ENCODE measurements around the gene CLEC17A. TPM values are rescaled to one million over a fixed set of nuclear protein-coding genes. Genes with fewer than 3 reads are reported as not detected.

Gene CLEC17A
- total and polyA plus RNA-seq, 2 of the 13 experiments (the other 11 are each of a cell fraction or from before 2014, with no cell fraction given), result not detected

- no TSS peak for BruUV-seq (replicated peaks)
- ChIA-PET CTCF (ENCODE audit: low intra/inter-chr PET ratio, low total read pairs) (interaction anchor here (1.3 kb wide), 1 partner anchor 79 kb away, joined by 3 read pairs; the partner anchor contains the start of gene PTGER1), POLR2A (interaction anchor here (0.9 to 2.6 kb wide), 6 partner anchors 18 to 58 kb away, joined by 3 to 17 read pairs (median 7); partner anchors contain the start of genes DNAJB1, GIPC1 and NDUFB7)
- peak overlapping the region in 1 of 3 experiments; percentile 29; a peak in 1 of 6 replicates for H3K4me3 ChIP-seq (replicated peaks in 1 of 3; ENCODE audit: insufficient read depth in 1 of 3, low read depth in 2 of 3, low read length in 3 of 3)
- H3K4me1 ChIP-seq (ENCODE audit: insufficient read depth, low read length), result peaks cover 61% of the 10 kb centered on the region
- H3K27me3 ChIP-seq (ENCODE audit: control insufficient read depth in 1 of 2, insufficient read depth in 2 of 2, low read length in 2 of 2), result no peaks in the 10 kb centered on the region
- FAIRE-seq (no peak), DNase-seq (ENCODE audit: low spot score) (no peak), ATAC-seq (no peak)
- WGBS (ENCODE audit: low lambda C conversion rate), result 60% methylated on average over 1 of the region's 9 CpGs
- peaks cover 3 to 4% of the 10 kb centered on the region in 2 experiments; a peak in 2 of 5 replicates for H3K36me3 ChIP-seq (replicated peaks in 1 of 2; ENCODE audit: control insufficient read depth in 1 of 2, insufficient read depth in 2 of 2, low read length in 2 of 2)
- in situ Hi-C loops (cut with HindIII; ENCODE audit: extremely low pct_ligation_motif_present, low pct_unique_long_range_greater_than_20kb) (no loop called here), intact Hi-C loops (cut with micrococcal nuclease; ENCODE audit: unreplicated experiment) (loop anchor here (1.0 kb wide), 1 partner anchor 41 kb away; no protein-coding TSS in a partner anchor)
- H4K20me1 ChIP-seq (ENCODE audit: insufficient read depth, low read length), result no peaks in the 10 kb centered on the region; the same call in 1 of the 2 replicates
- H2AFZ ChIP-seq (ENCODE audit: low read length), result no peak overlapping the region
- H3K9me3 ChIP-seq (ENCODE audit: low read length), result no peaks in the 10 kb centered on the region
- peak overlapping the region; percentile 66 for H3K27ac ChIP-seq (ENCODE audit: extremely low read length, insufficient read depth, low read length)
- H3K9ac ChIP-seq (ENCODE audit: insufficient read depth, low read depth, low read length), result peak overlapping the region; percentile 36; the same call in 1 of the 2 replicates
- H3K79me2 ChIP-seq (ENCODE audit: insufficient read depth, low read length), result peaks cover 40% of the 10 kb centered on the region
- peak overlapping the region; percentile 54 for H3K4me2 ChIP-seq (ENCODE audit: low read depth, low read length)
- no peak for TF ChIP-seq NFAT5 (CRISPR knock-in tag; IDR thresholded peaks at IDR 0.05)
- TF ChIP-seq, protein P1, sequence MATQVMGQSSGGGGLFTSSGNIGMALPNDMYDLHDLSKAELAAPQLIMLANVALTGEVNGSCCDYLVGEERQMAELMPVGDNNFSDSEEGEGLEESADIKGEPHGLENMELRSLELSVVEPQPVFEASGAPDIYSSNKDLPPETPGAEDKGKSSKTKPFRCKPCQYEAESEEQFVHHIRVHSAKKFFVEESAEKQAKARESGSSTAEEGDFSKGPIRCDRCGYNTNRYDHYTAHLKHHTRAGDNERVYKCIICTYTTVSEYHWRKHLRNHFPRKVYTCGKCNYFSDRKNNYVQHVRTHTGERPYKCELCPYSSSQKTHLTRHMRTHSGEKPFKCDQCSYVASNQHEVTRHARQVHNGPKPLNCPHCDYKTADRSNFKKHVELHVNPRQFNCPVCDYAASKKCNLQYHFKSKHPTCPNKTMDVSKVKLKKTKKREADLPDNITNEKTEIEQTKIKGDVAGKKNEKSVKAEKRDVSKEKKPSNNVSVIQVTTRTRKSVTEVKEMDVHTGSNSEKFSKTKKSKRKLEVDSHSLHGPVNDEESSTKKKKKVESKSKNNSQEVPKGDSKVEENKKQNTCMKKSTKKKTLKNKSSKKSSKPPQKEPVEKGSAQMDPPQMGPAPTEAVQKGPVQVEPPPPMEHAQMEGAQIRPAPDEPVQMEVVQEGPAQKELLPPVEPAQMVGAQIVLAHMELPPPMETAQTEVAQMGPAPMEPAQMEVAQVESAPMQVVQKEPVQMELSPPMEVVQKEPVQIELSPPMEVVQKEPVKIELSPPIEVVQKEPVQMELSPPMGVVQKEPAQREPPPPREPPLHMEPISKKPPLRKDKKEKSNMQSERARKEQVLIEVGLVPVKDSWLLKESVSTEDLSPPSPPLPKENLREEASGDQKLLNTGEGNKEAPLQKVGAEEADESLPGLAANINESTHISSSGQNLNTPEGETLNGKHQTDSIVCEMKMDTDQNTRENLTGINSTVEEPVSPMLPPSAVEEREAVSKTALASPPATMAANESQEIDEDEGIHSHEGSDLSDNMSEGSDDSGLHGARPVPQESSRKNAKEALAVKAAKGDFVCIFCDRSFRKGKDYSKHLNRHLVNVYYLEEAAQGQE (IDR thresholded peaks at IDR 0.05; ENCODE audit: borderline replicate concordance in 1 of 2, low read depth in 1 of 2, low read length in 2 of 2), result no peak
- peak; percentile 26; the same call in 1 of the 2 replicates for TF ChIP-seq ZNF607 (CRISPR knock-in tag; IDR thresholded peaks at IDR 0.05; ENCODE audit: borderline replicate concordance)
Observed at GRCh38 chr19:14553939-14554243, 29.0 kb upstream of the CLEC17A start.
